Activated T-helper 9 cell treated with anti-CD3 and anti-CD28 coated beads, Interleukin-2, amount 50 U/mL, for 16 hours (primary cell): ENCODE data around the gene EXOC4.
"Not testable (repeated sequence)": the region's sequence is repeated elsewhere in the genome, so short reads cannot be mapped to it uniquely, and the experiment has no call there.

Source experiments
- DNase-seq: peaks from one replicate; pipeline ENCODE4 v3.0.0-alpha.2; 2020; ENCODE audit warnings: low read depth

The EXOC4 gene

DNA sequence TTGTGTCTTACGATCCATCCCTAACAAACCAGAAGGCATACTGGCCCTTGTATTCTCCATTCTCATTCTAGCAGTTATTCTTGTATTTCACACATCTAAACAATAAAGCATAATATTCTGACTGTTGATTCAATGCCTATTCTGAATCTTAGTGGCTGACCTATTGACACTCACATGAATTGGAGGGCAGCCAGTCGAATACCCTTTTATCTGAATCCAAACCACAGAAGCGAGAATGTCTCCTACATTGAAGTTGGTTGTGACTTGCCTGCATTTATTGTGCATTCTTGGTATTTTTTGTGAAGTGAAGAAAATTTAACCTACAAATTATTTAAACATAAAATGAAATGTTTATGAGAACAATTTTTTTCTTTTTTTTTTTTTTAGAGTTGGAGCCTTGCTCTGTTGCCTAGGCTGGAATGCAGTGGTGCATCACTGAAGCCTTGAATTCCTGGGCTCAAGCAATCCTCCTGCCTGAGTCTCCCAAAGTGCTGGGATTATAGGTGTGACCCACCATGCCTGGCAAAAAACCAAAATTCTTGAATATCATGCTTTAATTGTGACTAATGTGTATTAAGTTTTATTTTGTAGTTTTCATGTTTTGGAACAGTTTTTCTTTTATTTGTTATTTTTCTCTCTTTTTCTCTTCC, 22.7 kb downstream of the EXOC4 start:
- DNase-seq, result no peak

DNA sequence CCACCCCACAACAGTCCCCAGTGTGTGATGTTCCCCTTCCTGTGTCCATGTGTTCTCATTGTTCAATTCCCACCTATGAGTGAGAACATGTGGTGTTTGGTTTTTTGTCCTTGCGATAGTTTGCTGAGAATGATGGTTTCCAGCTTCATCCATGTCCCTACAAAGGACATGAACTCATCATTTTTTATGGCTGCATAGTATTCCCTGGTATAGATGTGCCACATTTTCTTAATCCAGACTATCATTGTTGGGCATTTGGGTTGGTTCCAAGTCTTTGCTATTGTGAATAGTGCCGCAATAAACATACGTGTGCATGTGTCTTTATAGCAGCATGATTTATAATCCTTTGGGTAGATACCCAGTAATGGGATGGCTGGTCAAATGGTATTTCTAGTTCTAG, 26.1 kb downstream of the EXOC4 start:
- not testable (repeated sequence) for DNase-seq

DNA sequence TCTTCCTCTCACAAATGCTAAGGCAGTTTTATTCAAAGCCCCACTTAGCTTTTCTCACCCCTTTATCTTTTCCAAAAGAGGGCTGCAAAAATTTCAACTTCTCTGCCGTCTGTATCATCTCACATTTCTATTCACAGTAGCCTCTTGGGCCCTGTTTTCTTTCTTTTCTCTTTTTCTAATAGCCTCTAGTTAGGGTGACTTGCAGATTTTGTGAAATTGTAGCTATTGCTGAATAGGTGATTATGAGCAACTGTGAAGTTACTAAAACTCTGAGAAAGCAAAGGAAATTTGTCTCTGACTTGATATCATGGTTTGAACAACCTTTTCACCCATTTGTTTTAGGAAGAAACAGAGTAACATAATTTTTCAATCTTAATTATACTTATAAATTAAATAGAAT, 29.2 kb downstream of the EXOC4 start:
- DNase-seq, result no peak

DNA sequence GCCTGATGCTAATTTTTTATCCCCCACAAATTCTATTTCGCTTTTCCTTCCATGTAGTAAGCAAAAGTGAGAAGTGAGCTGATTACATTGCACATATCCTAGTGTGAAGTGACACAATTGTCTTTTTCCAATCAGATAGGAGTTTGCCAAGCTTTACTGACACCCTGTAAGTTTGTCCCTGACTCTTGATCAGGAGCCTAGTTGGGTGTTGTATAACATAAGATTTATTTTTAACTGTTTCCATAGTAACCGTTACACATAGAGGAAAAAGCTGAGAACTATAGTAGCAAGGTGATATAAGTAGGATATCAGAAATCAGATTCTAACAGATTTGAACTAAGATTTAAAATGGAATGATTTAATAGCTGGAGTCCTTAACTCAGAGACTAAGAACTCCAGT, 31.2 kb downstream of the EXOC4 start:
- no peak for DNase-seq

DNA sequence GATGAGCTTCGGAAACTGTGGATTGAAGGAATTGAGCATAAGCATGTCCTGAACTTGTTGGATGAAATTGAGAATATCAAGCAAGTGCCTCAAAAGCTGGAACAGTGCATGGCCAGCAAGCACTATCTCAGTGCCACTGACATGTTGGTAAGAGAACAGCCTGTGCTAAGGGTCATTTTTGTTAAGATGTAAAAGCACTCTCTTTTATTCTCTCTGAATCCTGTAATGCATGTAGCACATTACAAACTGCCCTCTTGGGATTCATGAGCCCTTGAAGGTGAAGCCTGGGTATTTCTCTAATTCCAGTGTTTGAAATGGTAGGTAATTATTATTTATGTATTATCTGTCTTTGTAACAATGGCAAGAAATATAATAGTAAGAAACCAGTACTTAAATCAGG, 36.1 kb downstream of the EXOC4 start:
- no peak for DNase-seq

DNA sequence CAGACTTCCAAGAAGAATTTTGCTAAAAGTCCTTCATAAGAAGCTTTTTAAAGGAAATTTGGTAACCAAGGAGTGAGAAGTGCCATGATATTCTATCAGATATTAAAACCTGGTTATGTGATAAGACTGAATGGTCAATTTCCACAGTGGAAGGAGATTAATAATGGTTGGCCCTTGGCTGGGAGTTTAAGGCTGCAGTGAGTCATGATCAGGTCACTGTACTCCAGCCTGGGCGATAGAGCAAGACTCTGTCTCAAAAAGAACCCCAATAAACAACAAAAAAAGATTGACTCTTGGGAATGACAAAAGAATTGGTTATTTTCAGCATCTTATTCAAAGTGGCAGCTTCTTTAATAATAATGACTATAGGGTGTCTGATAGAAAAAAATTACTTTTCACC, 37.2 kb downstream of the EXOC4 start:
- DNase-seq, result no peak

DNA sequence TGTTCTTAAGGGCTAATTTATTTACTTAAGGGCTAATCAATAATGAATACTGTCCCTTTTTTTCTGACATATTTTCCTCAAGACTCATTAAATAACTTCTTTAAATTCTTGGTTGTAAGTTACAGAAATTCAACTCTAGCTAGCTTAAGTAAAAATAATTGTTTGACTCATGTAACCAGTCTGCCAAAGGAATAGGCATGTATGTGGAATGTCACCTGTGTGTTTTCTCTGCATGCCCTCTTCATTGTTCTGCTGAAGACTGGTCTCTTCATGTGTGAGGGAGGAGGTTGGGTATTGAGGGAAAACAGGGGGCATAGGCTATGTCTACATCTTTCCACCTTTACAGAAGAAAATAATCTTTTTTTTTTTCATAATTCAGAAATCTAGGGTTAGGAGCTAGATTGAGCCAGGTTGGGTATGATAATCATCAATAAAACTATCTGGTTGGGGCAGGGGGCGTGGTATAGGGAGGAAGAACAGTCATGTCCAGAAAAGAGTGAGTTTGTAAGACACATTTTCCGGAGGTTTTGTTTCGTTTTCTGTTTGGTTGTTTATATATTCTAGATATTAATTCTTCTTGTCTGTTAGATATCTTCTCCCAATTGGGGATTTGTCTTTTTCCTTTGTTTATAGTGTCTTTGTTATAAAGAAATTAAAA, 37.9 kb downstream of the EXOC4 start:
- no peak for DNase-seq

DNA sequence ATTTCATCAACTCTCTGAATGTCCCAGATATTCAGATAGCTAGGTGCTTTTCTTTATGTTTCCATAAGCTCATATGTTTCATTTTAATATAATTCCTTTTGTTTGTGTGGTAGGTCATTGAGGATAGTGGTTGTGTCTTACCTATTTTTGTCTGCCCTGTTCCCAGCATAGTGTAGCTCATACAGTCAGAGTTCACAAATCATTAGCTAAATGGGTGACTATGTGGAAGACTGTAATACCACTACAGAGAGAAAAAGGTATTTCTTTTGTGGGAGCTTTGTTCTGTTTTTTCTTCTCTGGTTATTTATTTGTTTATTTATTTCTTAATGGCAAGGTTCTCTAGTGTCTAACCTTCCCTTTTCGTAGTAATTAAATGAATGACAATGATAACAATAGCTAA, 39.8 kb downstream of the EXOC4 start:
- DNase-seq, result no peak

DNA sequence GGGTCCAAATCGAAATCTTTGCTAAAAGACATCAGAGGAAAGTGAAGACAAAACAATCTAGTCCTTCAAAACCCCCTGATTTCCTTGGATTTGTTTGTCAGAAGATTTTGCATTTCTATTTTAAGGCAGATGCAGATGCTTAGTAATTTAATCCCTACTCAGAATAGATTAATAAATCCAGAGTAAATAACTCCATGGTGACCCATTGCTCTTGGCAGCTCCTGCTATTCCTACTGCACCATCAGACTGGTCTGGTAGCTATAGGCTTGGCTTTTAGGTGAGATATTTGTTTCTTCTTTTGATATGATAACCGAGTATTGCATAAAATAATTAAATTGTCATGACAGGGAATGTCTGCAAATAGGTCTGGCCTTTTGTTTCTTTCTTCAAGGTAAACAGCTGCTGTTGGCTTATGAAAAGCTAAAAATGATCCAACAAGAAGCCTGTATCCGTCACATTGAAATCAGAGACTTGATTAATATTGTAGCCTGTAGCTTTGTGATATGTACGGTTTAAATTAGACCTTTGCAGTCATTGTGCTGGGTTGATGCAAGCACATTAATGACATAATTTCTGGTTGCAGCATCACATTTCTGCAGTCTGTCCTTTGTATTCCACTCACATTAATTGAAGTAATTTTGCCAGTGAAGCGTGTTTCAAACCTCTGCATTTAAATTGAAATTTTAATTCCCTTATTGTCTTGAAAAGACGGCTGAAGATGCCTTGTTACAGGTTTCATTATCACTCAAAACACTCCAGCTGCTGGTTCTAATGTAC, 40.7 kb downstream of the EXOC4 start:
- DNase-seq, result no peak

DNA sequence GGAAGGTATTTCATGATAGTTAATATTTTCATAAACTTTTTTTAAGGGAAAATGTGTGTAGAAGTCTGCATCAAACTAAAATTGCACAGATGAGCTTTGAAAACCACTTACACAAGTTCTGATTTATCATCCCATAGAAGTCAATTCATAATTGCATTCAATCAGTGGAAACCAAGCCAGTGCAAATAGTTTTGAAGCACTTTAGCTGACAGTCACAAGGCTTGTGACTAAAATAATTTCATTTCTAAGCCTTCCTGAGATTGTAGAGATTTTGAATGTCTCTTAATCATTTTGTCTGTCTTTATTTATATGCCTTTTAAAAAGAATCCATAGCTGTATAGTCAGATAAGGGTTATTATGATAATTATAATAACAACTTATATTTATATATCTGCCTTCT, 41.4 kb downstream of the EXOC4 start:
- no peak for DNase-seq

DNA sequence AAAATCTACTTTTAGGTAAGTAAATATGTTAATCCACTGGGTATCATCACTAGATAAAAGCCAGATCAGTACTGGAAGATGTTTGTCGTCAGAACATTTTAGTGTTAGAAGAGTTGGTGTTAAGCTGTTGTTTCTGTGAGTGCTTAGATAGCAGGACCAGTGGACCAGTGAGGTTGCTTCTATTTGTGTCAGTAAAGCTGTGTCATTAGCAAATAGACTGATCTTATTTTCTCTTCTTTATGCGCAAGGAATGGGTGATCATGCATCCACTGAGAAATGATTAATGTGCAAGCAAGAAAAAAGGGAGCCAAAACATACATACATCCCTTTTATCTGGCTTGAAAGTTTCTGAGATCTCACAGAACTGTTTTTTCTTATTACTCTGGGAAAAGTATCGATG, 42.6 kb downstream of the EXOC4 start:
- no peak for DNase-seq

DNA sequence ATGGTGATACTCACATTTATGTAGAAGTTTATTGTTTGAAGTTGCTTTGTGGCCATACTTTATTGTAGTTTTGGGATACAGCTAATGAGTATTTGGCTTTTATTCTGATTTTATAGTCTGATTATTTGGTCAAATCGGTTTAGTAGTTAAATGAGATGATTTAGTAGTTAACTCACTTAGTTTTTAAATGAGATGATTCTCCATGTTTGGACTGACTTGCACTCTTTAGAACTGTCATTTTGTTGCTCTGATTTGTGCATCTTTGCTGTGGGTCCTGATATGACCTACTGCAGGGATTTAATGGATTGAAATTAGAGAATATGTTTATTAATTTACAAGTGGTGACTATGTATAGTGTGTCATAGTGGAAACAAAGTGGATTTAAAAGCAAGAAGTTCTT, 44.2 kb downstream of the EXOC4 start:
- no peak for DNase-seq

DNA sequence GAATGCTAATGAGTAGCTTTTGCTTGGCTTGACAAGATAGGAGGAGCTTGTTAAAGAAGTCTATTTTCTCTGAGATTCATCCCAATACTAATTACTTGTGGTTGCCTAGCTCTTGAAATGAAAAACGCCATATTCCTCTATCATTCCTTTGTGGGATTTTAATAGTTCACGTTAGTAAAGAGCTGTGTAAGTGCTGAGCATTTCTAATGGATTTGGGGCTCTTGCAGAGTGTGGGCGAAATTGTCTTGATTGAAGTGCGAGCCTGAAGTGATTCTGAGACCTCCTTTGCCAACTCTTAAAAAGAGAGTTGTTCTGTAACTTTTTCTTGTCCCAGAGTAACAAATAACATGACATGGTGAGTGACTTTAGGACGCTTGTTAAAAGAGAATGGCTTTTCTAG, 45.2 kb downstream of the EXOC4 start:
- DNase-seq, result no peak

DNA sequence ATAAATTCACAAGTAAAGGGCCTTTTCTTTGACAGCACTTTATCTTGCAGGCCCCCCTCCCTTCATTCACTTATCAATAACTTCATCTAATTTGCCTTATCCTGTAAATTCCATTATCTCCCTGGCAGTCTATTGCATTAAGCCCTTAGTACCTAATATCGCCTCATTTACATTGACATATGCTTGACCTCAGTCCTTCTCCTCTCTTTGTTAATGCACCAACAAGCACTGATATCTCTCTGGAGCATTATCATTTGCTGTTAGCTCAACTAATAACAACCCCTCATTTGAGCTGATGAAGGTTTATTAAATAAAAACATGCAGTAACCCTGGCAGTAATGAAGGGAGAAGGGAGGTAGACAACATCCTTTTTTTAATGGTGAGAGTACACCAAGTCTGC, 46.8 kb downstream of the EXOC4 start:
- no peak for DNase-seq

DNA sequence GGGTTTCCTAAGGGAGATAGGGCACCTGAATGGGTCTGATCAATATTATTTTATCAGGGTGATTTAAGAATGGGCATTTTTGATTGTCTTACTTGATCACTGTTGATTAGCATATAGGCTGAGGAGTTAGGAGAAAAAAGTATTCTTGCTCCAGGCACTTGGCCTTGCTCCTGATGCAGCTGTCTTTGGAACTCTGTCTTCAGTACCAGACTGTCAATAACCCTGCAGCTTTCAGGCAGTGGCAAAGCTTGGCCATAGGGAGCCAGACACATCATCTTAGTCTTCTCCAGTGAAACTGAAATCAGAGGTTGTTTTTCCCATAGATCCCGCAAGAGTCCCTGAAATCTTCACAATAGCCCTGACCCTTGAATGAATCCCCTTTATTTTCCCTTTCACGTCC, 47.2 kb downstream of the EXOC4 start:
- DNase-seq, result no peak

DNA sequence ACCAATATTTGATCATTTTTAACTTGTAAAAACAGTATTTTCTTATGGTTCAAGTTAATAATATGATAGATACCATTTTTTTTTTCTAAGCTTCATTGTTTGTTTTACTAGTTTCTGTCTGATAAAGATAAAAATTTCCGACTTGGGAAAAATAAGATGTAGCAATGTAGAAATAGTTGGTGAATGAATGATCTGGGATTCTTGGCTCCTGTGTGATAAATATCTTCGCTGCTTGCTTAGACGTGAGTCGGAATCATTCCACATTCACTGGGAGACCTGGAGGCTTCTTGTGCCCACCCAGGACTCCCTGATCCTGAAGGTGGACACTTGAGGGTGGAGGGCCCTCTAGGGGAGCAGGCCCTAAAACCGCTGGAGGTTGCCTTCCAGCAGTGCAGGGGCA, 47.9 kb downstream of the EXOC4 start:
- DNase-seq, result no peak

DNA sequence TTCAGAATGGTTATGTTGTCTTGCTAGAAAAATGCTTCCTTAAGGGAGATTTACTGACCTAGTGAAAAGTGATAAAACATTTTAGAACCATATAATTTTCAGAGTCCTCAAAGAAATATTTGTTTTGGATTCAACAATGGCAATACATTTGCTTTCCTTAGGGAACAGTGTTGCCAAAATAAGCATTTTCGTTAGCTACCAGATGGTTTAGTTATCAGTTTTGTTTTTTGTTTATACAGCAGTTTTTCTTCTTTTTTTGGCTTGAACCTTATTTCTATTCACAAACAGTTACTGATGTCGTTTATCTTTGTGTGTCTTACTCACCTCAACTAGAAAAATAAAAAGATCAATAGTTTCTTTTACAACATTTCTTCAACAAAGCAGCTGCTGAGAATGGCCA, 48.6 kb downstream of the EXOC4 start:
- no peak for DNase-seq

DNA sequence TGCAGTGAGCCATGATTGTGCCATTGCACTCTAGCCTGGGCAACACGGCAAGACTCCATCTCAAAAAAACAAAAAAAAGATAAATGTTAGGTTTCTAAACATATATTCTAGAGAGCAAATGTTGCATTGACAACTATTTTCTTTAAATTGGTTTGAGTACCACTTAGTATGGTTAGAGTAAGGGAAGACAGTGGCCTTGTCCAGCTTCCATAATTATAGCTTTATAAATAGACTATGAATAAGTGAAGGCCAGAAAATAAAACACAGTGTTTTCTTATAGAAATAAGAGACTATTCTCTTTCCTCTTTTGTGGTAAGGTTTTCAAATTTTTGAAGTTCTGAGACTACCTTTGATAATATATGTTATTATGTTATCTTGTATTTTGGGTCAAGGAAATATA, 50.5 kb downstream of the EXOC4 start:
- DNase-seq, result no peak

DNA sequence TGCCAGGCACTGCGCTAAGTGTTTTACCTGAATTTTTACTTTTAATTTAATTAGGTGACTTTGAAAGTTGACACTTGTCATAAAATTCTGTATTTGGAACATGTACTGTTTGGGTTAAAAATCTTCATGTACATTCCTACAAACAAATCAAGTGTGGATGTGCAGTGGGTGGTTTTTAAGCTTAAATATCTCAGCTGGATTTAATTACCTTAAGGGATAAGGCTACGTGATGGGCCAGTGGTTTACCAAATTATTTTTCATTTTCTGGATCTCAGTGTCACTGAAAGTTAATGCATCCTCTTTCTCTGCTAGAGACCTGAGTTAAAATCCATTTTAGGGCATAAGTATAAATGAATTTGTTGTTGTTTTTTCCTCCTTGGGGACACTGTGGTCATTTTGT, 51.1 kb downstream of the EXOC4 start:
- DNase-seq, result no peak

DNA sequence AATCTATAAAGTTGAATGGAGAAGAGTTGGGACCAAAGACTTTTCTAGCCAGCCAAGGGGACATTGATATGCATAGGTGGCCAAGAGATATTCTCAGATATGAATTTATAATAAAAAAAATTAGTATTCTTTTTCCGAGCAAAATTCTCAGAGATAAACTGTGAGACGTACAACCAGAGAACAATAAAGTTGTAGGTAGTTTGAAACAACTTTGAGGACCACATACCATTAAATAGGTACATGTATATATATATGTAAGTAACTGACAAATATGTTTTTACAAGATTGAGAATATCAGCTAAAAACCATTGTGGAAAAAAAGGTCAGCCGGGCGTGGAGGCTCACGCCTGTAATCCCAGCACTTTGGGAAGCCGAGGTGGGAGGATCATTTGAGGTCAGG, 56.5 kb downstream of the EXOC4 start:
- DNase-seq, result no peak

DNA sequence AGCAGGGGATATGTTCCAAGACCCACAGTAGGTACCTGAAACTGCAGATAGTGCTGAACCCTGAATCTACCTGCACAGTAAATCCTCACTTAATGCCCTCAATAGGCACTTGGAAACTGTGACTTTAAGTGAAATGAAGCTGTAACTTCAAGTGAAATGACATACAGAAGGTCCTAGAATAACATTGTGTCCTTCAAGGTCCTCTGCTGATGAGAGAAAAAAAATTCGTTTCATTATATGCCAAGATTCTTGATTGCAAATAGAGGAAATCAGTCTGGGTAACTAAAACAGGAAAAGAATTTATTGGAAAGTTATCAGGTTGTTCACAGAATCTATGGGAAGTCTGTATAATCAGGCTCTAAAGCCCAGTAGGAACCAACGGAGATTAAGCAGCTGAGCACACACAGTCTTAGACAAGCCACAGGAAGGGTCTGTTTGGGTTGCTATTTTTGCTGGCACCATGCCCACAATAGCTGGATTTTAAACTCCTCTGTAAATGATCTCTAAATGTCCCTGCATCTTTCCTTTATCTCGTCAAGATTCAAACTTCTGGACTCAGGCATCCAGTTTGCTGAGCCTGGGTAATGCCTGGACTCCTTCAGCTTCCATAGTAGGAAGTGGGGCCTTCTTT, 57.5 kb downstream of the EXOC4 start:
- DNase-seq, result no peak

DNA sequence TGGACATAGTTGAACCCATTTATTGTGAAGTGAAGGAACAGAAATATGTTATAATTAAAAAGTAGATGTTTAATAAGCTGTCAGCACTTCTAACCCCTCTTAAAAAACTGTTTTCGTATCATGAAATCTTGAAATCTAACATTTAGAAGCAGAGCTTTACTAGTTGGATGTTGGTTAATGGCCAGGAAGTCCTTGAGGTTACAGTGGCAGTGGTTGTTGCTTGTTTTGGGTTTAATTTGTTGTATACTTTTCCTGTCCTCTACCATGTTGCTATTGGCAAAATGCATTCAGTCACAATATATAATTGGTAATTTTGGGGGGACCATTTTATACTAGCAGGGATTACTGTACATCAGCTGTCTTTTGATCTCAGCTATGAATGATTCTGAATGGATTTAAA, 60.7 kb downstream of the EXOC4 start:
- DNase-seq, result no peak

DNA sequence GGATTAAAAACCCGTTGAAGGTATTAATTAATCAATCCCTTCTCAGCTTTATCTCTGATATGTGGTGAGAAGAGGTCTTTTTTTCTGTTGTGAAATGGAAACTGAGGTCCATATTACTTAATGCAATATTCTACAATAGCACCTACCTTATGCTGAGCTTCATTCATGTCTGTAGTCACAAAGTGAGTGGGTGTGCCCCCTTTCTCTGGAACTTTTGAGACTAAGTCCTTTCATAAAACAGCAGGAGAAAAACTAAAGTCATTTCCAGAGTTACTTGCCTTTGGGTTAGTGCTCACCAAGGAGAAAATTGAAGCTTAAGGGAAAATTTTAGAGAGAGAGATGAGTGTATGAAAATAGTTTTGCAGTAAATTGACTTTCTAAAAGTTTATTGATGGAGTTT, 61.2 kb downstream of the EXOC4 start:
- DNase-seq, result no peak
